Tibial nerve (tissue), 4 donors: ENCODE measurements around the gene LCE3A. TPM values are rescaled to one million over a fixed set of nuclear protein-coding genes. Genes with fewer than 3 reads are reported as not detected.
"Not testable (repeated sequence)": the region's sequence is repeated elsewhere in the genome, so short reads cannot be mapped to it uniquely, and the experiment has no call there.

Source experiments
- DNase-seq, 2 donors: peaks; one replicate each; pipeline ENCODE4 v3.0.0-alpha.2; 2019; ENCODE audit warnings: low spot score in 2 of 2
- H3K27ac ChIP-seq, 4 donors: fragments of 200-600 bp; sonication (generic) in 3 of 4; one replicate each; pipeline ENCODE4 v1.5.1; 2017 to 2019; ENCODE audit warnings: mild to moderate bottlenecking in 1 of 4
- H3K27me3 ChIP-seq, 2 donors: fragments of 200-600 bp; sonication (generic) in 1 of 2; one replicate each; pipeline versions ENCODE4 v1.5.1 to v1.6.0; 2017 to 2019
- H3K36me3 ChIP-seq, 3 donors: fragments of 200-600 bp; sonication (generic); one replicate each; pipeline ENCODE4 v1.5.1; 2018 to 2019
- H3K4me1 ChIP-seq, 4 donors: fragments of 200-600 bp; sonication (generic) in 3 of 4; one replicate each; pipeline ENCODE4 v1.5.1; 2017 to 2019
- H3K4me3 ChIP-seq, 4 donors: fragments of 200-600 bp; sonication (generic) in 3 of 4; one replicate each; pipeline ENCODE4 v1.5.1; 2017 to 2019; ENCODE audit warnings: mild to moderate bottlenecking in 1 of 4, moderate library complexity in 1 of 4
- H3K9me3 ChIP-seq, 4 donors: fragments of 200-600 bp; sonication (generic) in 3 of 4; one replicate each; pipeline ENCODE4 v1.5.1; 2017 to 2019
- CTCF ChIP-seq, 5 experiments: fragments of 200-600 bp in 3 of 5; fragments of 450-650 bp in 2 of 5; sonication (generic) in 3 of 5; IDR thresholded peaks; one replicate each; pipeline ENCODE4 v1.5.1; 2016 to 2019; ENCODE audit warnings: antibody characterized with exemption in 5 of 5, mild to moderate bottlenecking in 3 of 5, moderate library complexity in 2 of 5
- EP300 ChIP-seq, 2 donors: sonication (generic); formaldehyde crosslinking; IDR thresholded peaks; one replicate each; pipeline ENCODE4 v1.6.1; 2017; ENCODE audit warnings: antibody characterized with exemption in 2 of 2, mild to moderate bottlenecking in 1 of 2
- POLR2A ChIP-seq, 2 donors: fragments of 450-650 bp; IDR thresholded peaks; one replicate each; pipeline ENCODE4 v1.6.1; 2017; ENCODE audit warnings: antibody characterized with exemption in 2 of 2, mild to moderate bottlenecking in 2 of 2, moderate library complexity in 2 of 2
- WGBS, 2 donors: methylation state at CpG; one replicate each; pipeline ENCODE4 v1.1.5; 2018; 5-methylcytosine and 5-hydroxymethylcytosine counted together
- total RNA-seq, 4 donors: library from RNA; depleted of rRNA; stranded (reverse); fragments of >200 nt; gene quantifications; one replicate each; pipeline ENCODE4 v1.1.0, GENCODE V29; 2016

The LCE3A gene
- total RNA-seq, result not detected

GRCh38 chr1:152622803-152623202, at the start of gene LCE3A:
Gene LCE3A, minus strand, starts transcription at chr1:152623103. Its CDS starts 0 bp downstream, at chr1:152623103.
- TF ChIP-seq CTCF (IDR thresholded peaks at IDR 0.05), result no peak
- TF ChIP-seq POLR2A (IDR thresholded peaks at IDR 0.05), result no peak
- no peak for TF ChIP-seq EP300 (IDR thresholded peaks at IDR 0.05)
- H3K27me3 ChIP-seq, result no peaks in the 10 kb centered on the region
- H3K4me1 ChIP-seq, result no peaks in the 10 kb centered on the region
- H3K36me3 ChIP-seq, result no peaks in the 10 kb centered on the region
- no peak within 1 kb of the TSS for H3K4me3 ChIP-seq
- DNase-seq, result no peak
- H3K9me3 ChIP-seq, result peaks cover 0 to 32% (median 0%) of the 10 kb centered on the region in 4 donors
- WGBS, 2 donors, result 62 to 75% methylated on average over 10 of the region's 10 CpGs
- no peak within 1 kb of the TSS for H3K27ac ChIP-seq

GRCh38 chr1:152667648-152668047, 44.7 kb upstream of the LCE3A start:
- TF ChIP-seq CTCF (IDR thresholded peaks at IDR 0.05) (no peak), EP300 (IDR thresholded peaks at IDR 0.05) (no peak), POLR2A (IDR thresholded peaks at IDR 0.05) (no peak)
- Histone ChIP-seq H3K9me3 (no peaks in the 10 kb centered on the region), H3K4me3 (no peak overlapping the region), H3K36me3 (no peaks in the 10 kb centered on the region), H3K27me3 (no peaks in the 10 kb centered on the region), H3K27ac (no peak overlapping the region), H3K4me1 (no peaks in the 10 kb centered on the region)
- DNase-seq, result no peak
- WGBS, 2 donors, result 88 to 93% methylated on average over 5 of the region's 5 CpGs

- H3K4me3 ChIP-seq, H3K36me3 ChIP-seq, H3K27me3 ChIP-seq, H3K27ac ChIP-seq, DNase-seq, H3K4me1 ChIP-seq, H3K9me3 ChIP-seq: not testable (repeated sequence)
- WGBS, 2 donors, result 86 to 92% methylated on average over 1 of the region's 1 CpG
These were observed 43.3 kb upstream of the LCE3A start for GRCh38 chr1:152666171-152666570.

- TF ChIP-seq CTCF (IDR thresholded peaks at IDR 0.05) (no peak), EP300 (IDR thresholded peaks at IDR 0.05) (no peak), POLR2A (IDR thresholded peaks at IDR 0.05) (no peak)
- 69 to 76% methylated on average over 3 of the region's 3 CpGs for WGBS, 2 donors
- no peak for DNase-seq
- H3K4me3 ChIP-seq, result no peak within 1 kb of the TSS
- H3K27me3 ChIP-seq, result no peaks in the 10 kb centered on the region
- no peaks in the 10 kb centered on the region for H3K9me3 ChIP-seq
- no peaks in the 10 kb centered on the region for H3K4me1 ChIP-seq
- H3K36me3 ChIP-seq, result no peaks in the 10 kb centered on the region
- H3K27ac ChIP-seq, result no peak within 1 kb of the TSS
These were observed 40.2 kb upstream of the LCE3A start, which contains the start of gene LCE2D for GRCh38 chr1:152663098-152663497. Gene LCE2D, plus strand, starts transcription at chr1:152663380. Its CDS starts 726 bp downstream, at chr1:152664106.

GRCh38 chr1:152658649-152659048, 35.7 kb upstream of the LCE3A start:
- H3K4me3 ChIP-seq, result no peak overlapping the region
- no peak for DNase-seq
- TF ChIP-seq EP300 (IDR thresholded peaks at IDR 0.05), result no peak
- no peak for TF ChIP-seq CTCF (IDR thresholded peaks at IDR 0.05)
- TF ChIP-seq POLR2A (IDR thresholded peaks at IDR 0.05), result no peak
- 90 to 96% methylated on average over 3 of the region's 3 CpGs for WGBS, 2 donors
- H3K27me3 ChIP-seq, result no peaks in the 10 kb centered on the region
- no peak overlapping the region for H3K27ac ChIP-seq
- no peaks in the 10 kb centered on the region for H3K9me3 ChIP-seq
- H3K36me3 ChIP-seq, result no peaks in the 10 kb centered on the region
- no peaks in the 10 kb centered on the region for H3K4me1 ChIP-seq

- Histone ChIP-seq H3K4me1 (no peaks in the 10 kb centered on the region), H3K27me3 (no peaks in the 10 kb centered on the region), H3K36me3 (no peaks in the 10 kb centered on the region), H3K9me3 (no peaks in the 10 kb centered on the region), H3K27ac (no peak overlapping the region), H3K4me3 (no peak overlapping the region)
- DNase-seq, result no peak
- no peak for TF ChIP-seq EP300 (IDR thresholded peaks at IDR 0.05)
- no peak for TF ChIP-seq CTCF (IDR thresholded peaks at IDR 0.05)
- no peak for TF ChIP-seq POLR2A (IDR thresholded peaks at IDR 0.05)
- WGBS, 2 donors, result 82 to 89% methylated on average over 4 of the region's 4 CpGs
These were observed 34.8 kb upstream of the LCE3A start for GRCh38 chr1:152657677-152658076.
